AG10803 (cell line): ENCODE data around the gene TDRD6.
"Not testable (repeated sequence)": the region's sequence is repeated elsewhere in the genome, so short reads cannot be mapped to it uniquely, and the experiment has no call there.

ENCODE experiments used
- DNase-seq: peaks from one replicate; pipeline ENCODE4 v3.0.0; 2010; ENCODE audit warnings: low read depth
- H3K4me3 ChIP-seq: 2 replicates; pipeline ENCODE4 v1.5.1; 2011; ENCODE audit warnings: mild to moderate bottlenecking, low read length, control low read depth
- TF ChIP-seq, protein P1 (sequence below): conservative IDR thresholded peaks from 2 replicates; pipeline ENCODE4 v1.5.1; 2011; ENCODE audit warnings: mild to moderate bottlenecking, low read length, control low read depth, inconsistent platforms

The TDRD6 gene

DNA sequence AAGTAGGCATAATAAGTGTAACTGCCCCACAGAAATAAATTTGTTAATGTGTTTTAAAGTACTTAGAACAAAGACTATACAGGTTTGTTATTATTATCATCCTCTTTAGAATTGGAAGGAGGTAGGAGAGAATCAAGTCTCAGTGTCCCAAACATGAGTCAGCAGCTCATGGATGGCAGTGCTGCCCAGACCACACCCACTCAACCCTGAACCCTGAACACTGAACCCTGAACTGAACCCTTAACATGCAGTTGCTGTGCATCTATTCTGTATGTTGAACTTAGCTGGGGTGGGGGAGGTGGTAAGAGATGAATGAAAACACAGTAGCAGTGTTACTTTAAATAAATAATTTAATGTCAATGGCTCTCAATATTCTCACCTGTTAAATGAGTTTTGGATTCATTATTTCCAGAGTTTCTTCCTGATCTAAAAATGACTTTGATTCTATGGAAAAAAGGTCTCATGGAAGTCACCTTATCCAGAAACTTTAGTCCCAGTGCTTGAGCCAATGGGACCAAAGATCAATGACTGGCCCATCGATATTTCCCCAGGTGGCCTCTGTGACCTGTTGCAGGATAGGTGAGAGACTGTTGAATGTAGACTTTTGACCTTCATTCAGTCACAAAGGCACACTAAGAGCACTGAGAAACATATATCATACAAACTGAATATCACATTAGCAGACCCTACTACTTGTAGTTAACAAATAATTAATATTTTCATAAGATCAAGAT lies 55.9 kb downstream of the TDRD6 start:
- no peak for DNase-seq
- no peak overlapping the region for H3K4me3 ChIP-seq
- TF ChIP-seq, protein P1, sequence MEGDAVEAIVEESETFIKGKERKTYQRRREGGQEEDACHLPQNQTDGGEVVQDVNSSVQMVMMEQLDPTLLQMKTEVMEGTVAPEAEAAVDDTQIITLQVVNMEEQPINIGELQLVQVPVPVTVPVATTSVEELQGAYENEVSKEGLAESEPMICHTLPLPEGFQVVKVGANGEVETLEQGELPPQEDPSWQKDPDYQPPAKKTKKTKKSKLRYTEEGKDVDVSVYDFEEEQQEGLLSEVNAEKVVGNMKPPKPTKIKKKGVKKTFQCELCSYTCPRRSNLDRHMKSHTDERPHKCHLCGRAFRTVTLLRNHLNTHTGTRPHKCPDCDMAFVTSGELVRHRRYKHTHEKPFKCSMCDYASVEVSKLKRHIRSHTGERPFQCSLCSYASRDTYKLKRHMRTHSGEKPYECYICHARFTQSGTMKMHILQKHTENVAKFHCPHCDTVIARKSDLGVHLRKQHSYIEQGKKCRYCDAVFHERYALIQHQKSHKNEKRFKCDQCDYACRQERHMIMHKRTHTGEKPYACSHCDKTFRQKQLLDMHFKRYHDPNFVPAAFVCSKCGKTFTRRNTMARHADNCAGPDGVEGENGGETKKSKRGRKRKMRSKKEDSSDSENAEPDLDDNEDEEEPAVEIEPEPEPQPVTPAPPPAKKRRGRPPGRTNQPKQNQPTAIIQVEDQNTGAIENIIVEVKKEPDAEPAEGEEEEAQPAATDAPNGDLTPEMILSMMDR, result no peak

DNA sequence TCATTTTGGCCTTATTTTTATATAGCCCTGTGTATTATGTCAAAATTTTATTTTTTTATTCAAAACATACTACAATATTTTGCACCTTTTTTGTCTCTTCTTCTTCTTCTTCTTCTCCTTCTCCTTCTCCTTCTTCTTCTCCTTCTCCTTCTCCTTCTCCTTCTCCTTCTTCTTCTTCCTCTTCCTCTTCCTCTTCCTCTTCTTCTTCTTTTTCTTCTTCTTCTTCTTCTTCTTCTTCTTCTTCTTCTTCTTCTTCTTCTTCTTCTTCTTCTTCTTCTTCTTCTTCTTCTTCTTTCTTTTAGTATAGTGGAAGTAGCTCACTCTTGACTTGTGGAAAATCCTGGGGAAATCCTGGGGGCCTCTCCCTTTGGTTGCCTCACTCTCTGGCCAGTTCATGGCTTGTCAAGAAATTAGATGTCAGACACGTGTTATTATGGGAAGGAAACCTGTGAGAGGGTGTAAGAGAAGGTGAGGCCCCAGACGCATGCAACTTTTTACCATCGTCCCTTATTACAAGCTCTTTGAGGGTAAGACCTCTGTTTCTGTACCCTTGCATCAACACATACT lies 56.6 kb downstream of the TDRD6 start:
- not testable (repeated sequence) for DNase-seq, H3K4me3 ChIP-seq

DNA sequence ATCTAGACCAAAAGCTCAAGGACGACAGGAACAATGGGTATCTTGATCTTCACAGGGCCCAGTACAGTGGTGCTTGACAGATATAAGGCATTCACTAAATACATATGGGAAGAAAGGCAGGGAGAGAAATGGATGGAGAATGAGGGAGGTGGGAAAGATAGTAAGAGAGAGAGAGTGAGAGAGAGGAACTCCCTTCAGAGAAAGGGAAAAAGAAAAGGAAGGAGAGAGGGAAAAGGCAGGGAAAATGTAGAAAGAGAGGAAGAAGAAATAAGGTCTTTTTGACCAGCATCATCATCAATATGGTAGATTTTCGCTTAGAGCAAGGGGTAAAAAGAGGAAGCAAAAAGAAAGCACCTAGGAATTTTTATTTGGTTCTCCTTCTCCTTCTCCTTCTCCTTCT lies 58.3 kb downstream of the TDRD6 start:
- TF ChIP-seq, protein P1, result no peak
- H3K4me3 ChIP-seq, result no peak overlapping the region
- no peak for DNase-seq

DNA sequence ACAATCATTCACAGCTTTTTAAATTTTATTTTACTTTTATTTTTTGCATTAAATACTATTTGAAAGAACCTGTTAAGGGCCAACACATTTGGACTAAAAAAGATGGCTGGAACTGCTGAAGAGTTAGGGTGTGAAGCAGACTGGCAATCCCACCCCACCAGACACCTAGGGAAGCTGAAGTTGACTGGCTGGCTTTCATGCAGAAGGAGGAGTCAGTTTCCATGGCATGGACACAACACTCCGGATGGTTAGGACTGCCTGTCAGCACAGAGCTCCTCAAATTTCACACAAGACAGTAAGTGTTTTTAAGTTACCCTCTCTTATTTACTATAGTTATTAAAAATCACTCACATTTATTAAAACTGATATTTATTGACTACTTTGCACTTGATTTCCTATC lies 59.0 kb downstream of the TDRD6 start, which contains the start of gene ANKRD66:
ANKRD66 (plus strand) TSS at position 238 of the 400 bp plus-strand sequence. CDS start 5,016 bp downstream, outside the sequence.
- DNase-seq, result no peak
- TF ChIP-seq, protein P1, result no peak
- no peak within 1 kb of the TSS for H3K4me3 ChIP-seq

DNA sequence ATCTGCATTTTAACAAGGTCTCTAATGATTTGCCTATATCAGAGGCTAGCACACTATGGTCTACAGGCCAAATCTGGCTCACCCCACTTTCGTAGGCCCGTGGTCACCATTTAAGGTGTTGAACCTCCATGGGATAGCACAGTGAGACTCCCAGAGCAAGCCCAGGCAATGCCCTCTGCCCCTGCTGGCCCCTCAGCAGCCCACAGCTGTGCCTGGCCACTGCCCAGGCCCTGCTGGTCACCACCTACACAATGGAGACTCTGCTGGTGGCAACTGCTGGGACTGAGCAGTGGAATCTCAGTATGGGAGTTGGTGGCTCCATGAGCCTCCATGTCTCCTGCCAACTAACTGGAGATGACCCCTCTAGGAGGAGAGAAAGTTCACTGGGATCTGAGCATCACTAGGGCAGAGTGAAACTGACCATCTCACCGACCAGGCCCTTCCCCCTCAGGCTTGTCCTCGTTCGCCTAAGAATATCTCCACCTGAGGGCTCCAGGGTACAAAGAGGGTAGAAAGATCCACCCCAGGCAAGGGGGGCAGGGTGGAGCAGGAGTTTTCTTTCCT lies 61.3 kb downstream of the TDRD6 start:
- H3K4me3 ChIP-seq, result no peak overlapping the region
- DNase-seq, result no peak
- TF ChIP-seq, protein P1, result no peak

DNA sequence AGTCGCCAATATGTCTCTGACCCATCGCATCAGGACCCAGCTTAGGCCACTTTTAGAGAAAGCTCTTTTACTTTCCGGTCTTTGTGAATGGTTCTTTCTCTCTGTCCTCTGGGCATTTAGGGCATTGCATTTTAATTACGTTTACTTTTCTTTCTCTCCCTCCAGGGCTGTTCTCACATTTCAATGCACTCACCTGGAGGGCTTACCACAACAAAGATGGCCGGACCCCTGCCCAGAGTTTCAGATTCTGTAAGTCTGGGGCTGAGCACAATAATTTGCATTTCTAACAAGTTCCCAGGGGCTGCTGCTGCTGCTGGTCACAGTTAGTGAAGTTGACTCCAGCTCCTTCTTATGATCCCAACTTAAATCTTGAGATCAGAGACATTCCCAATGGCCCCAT lies 62.0 kb downstream of the TDRD6 start:
- DNase-seq, result no peak
- TF ChIP-seq, protein P1, result no peak
- H3K4me3 ChIP-seq, result no peak overlapping the region

DNA sequence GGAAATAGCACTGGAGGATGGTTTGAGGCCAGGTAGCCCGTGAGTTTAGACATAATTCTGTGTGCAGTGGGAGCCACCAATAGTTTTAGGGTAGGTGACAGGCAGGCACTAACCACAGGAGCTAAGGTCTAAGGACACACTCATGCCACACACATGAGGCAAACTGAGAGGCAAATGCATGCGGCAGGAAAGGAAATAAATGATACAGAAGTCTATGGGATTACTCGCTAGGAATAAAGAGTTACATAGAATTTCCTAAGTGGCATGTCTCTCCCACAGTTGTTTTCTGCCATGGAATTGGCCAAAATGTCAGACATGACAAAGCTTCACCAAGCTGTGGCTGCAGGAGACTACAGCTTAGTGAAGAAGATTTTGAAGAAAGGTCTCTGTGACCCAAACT lies 64.0 kb downstream of the TDRD6 start:
- TF ChIP-seq, protein P1, result no peak
- no peak overlapping the region for H3K4me3 ChIP-seq
- DNase-seq, result no peak
